Islet precursor cell (in vitro differentiated cells): Measurements from ENCODE around the gene LDHAL6B.

Experiments
- DNase-seq: peaks from one replicate; pipeline ENCODE4 v3.0.0-alpha.2; 2018

The LDHAL6B gene

DNA sequence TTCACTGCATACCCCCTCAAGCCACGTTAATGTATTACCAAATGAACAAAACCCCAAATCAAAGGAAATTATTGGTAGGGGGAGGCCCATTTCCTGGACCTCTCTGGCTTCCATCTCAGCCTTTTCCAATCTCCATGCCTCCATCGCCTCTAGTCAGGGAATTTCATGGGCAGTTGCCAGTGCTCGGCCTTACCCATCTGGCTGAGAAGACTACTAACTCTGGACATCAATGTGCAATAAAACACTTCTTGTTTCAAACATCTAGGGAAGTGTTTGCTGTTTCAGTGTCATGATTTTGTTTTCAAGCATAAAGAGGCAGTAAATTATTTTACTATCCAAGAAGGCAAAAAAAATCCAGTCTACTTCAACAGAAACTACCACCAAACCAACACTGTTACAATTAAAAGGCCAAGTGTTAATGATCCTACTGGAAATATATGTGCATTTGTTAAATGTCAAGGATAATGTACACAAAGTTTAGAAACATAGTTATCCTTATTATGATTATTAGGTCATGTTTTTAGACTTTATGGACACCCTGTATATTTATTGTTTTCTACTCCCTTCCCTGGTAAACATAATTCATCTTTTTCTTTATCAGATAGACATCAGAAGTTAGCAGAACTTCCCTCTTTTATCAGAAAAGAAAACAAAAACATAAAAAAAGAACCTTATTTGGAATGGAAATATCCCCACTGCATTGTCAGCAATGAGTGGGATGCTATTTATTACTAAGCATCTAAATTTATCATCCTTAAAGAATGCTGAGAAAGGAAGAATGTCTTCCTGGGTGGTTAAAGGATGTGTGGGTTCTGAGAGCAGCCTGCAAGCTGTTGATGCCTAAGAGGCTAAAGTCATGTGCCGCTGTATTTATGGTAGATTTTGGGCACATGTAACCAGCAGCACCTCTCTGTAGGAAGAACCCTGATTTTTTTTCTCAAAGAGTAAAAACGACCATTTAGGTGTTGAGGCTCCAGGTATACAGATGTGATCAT, 15.2 kb downstream of the LDHAL6B start:
- DNase-seq = no peak

DNA sequence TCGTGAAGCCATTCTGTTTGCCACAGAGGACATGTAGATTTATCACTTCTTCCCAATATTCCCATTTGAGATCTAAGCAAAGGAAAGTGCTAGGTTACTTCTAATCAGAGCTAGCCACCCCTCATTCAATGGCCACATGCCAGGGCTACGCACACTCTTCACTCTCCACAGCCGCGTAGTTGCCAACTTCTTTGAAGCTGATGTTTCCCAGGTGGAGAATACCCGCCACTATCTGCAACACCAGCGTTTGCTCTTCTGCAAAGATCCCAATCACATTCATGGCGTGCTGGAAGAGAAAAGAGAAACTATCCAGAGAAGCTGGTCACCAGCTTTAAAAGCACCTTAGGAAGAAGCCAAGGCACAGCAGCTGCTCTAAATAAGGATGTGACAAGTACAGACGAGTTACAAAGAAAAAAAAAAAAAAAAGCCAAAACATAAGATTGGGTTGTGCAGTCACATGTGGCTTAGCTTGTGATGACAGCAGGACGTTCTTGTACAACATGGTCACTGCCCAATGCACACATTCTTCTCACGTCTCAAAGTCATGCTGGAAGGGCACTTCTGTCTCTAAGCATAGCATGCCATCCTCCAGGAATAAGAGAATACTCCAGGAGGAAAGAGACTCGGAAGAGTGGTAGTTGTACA, 16.4 kb downstream of the LDHAL6B start:
- no peak for DNase-seq

DNA sequence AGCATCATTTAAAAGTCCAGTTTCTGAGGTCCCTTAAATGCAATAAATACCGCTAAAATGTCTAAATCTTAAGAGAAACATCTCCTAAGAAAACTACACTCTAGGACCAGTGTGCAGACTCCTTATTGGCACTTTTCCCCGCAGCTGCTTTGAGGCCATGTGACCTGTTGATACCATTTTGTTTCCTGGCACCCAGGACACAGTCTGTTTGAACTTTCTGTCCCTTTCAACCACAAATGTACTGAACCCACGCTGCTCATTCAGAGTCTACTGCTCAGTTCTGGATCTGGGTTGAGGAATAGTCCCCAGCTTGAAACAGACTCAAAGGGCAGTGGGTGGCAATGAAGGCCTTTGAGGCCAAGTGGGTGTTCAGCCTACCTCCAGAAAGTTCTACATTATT, 17.1 kb downstream of the LDHAL6B start:
- DNase-seq = no peak

DNA sequence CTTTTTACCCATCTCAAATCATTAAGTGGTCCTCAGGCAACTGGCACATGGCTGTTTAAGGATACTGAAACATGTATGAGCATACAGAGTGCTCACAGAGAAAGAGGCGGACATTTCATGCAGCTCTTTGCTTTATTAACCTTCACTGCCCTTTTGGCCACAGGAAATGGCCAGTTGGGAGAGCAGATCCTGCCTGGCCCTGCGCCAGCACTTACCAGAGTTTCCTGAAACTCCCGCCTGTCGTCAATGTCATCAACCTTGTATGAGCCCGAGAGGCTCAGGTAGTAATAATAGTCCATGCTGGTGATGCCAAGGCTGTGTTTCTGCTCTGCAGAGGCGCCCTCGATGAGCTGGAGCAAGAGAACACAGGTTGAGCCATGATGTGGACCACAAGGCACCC, 17.8 kb downstream of the LDHAL6B start:
- no peak for DNase-seq

DNA sequence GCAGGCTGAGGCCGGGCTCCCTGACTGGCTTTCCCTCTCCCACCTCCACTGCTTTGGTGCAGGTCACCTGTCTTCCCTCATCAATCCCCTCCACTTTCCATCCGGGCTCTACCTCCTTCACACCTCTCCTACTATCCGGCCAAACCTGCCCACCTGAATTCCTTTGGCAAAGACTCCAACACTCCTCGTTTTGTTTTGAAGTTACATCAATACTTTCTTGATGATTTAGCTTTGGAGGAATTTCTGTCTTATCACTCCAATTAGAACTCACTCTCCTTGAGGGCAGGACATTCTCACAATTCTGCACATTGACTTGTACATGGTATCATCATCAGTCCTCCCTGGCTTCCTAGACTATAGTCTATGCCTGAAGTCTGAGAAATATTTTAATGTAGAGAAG, 20.4 kb downstream of the LDHAL6B start:
- DNase-seq = no peak

DNA sequence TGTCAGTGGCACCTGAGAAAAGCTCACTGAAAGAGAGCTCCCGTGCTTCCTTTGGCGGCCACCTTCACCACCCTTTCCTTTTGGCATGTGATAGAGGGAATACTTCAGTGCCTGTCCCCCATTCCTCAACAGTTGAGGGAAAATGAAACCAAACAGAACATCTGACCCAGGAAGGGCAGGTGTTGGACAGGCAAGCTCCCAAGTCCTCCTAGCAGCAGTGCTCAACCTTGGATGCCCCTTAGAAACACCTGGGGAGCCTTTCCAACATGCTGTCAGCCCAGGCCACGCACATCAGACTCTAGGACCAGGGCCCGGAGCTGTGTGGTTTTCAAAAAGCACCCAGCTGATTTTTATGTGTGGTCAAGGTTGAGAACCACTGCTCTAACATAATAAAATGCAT, 22.4 kb downstream of the LDHAL6B start:
- DNase-seq = no peak

DNA sequence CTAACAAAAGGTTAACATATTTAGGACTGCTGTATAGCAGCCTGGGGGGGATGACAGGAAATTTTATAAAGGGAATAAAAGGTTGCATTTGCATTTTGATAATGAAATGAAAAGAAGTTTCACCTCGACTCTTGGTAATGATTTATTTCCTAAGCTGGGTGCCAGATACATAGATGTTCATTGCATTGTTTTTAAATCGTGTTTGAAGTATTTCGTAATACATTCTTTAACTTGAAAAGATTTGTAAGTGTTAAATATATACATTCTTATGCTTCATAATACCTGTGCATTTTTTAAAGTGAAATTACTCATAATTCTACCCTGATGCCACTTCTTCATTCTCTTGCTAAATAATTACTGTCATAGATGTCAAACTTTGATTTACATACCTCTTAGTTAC, 22.8 kb downstream of the LDHAL6B start:
- DNase-seq = no peak

DNA sequence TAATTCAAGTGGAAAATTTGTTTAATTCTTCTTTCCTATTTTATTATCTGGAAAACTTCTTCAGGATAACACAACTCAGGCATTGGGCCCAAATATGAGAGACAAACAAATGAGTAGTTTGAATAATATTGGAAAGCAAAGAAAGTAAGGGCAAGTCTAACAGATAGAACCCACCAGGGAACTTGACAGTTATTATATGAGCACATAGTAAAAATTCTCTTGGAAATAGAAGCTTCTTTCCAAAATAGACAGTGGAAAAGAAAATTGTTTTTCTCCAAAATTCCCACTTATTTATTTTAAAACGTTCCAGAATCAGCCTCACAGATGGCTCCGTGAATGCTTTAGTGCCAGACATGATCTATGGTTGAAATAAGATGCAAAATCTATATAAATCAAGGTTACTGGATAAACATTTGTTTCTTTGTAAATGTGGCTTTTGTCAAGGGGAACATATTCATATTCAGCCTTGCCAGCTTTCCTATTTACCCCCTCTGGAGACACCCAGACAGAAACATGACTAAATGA, 23.9 kb downstream of the LDHAL6B start:
- no peak for DNase-seq

DNA sequence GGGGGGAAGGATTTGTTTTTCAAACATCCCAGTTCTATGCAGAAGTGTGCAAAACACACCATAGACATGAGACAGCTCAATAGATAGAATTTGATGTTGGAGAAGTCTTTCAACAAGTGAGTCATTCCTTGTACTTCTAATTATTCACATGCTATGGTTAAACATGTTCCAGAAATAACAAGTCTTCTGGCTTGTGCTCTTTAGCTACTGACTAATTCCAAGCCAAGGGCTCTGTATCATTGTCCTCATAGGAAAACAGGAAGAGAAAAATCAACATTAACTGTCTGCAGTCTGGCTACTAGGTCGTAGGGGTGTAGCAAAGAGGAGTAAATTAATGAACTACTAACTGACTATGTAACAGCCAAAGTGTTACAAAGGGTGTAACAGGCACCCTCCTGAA, 25.8 kb downstream of the LDHAL6B start:
- DNase-seq = no peak

DNA sequence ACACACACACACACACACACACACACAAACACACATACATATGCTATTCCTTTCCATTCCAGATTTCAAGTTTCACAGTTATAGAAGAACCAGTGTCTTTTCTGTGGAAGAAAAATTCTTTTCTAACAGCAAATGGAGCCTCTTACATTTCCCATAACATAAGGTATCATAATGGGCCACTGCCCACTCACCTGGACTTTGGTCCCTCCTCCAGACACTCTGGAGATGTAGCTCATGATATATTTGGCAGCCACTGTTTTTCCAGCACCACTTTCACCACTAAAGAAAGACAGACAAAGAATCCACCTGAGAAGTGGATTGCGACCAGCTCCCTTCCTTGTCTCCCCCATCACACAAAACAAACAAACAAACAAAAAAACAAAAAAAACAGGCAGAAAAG, 29.8 kb downstream of the LDHAL6B start:
- DNase-seq = no peak

DNA sequence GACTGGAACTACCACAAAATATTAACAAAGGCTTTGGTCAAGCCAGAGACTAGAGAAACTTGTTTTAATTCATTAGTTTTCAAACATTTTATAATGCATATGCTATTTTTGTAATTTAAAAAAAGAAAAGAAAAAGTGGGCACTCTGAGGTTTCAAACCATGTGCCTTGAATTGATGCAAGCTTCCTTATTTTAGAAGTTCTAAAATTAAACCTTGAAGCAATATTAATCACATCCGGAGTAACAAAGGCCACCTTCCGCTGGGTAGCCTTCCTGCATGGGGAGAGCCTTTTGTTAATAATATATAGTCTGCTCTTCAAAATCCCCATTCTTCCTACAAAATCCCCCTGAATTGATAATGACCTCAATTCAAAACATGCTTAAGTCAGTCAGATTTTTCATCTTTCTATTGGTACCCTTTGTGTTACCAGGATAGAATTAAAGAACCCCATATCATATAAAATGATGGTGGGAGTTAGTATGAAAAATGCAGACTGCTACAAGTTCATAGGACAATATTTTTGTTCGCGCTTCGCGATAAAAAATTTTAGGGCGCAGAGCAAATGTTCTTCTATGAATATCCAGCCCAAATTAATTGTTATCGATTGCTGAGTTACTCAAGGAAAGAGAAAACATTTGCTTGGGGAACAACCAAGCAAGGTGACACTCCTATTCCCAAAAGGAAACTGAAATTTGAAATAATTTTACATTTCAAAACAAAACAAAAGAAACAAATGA, 30.6 kb downstream of the LDHAL6B start:
- no peak for DNase-seq

DNA sequence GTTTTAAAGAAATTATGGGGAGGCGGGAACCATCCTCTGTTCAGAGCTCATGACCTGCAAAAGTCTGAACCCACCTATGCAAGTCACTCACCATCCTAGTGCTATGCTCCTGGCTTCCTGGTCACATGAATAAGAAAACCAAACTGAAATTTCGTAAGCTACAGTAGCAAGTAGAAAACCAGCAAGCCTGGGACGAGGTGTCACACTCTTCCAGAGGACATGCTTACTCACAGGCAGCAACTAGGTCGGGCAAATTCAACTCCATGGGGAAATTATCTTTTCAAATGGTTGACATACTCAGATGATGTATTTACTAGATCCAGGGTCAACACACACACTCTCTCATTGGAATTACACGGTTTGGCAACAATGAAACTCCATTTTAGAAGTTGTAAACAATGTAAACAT, 31.3 kb downstream of the LDHAL6B start:
- DNase-seq = no peak

DNA sequence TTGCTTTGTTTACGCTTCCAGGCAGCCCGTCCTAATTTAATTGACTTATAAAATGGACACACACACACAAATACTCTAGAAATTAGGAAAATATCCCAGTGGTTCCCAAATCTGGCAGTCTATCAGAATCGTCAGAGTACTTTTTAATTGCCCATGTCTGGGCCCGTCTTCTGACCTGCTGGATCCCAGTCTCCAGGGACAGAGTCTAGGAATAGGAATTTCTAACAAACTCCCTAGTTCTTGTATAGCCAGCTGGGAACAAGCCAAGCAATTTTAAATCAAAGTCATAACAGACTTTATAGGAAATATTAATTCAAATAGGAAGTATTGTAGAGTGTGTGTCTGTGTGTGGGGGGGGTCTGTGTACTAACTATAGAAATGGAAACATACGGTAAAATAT, 33.4 kb downstream of the LDHAL6B start:
- DNase-seq = no peak

DNA sequence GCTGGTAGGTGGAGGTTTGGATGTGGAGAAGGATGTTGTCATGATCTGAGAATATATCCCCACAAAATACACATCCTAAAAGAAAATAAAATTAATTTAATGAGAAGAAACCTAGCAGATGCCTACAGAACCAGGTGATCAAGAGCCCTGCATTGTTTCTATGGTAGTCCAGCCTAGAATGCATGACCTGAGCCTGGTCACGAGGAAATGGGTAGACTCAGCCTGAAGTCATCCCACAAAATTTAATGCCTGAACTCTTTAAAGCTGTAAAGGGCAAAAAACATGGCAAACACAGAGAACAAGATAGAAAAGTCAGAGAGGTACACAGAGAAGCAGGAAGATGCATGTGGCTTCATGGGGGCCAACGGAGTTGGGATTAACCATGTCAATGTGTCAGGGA, 36.0 kb downstream of the LDHAL6B start:
- DNase-seq = no peak

DNA sequence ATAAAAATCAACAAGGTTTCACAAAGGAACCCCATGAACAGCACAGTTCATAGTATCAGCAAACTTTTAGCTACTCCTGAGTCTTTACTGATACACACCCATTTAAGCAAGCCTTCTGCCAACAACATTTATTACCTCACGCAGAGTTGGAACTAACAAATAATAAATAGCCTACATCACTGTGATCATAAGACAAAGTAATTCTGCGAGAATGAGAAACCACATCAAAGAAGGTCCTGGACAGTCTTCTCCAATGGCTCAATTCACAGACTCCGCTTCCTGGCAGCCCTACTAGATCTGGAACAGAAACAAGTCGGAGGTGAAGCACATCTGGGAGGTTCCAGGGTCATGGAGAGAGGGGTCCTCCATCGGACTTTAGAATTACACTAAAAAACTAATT, 37.0 kb downstream of the LDHAL6B start:
- no peak for DNase-seq

DNA sequence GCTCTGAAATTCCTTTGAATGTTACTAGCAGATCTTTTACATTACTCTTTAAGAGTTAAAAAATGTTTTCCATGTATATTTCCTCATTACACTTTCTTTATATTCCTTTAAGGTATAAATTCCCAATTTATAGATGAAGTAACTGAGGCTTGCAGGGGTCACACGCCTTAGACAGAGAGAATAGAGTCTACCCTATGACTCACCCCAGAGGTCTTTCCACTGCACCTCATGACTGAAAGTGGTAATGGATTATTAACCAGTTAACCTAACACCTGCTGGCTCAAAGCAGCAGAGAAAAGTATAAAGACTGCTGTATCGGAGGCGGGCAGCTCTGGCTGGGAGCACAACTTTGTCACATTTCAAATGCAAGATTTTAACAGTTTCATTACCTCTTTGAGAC, 37.7 kb downstream of the LDHAL6B start:
- no peak for DNase-seq

DNA sequence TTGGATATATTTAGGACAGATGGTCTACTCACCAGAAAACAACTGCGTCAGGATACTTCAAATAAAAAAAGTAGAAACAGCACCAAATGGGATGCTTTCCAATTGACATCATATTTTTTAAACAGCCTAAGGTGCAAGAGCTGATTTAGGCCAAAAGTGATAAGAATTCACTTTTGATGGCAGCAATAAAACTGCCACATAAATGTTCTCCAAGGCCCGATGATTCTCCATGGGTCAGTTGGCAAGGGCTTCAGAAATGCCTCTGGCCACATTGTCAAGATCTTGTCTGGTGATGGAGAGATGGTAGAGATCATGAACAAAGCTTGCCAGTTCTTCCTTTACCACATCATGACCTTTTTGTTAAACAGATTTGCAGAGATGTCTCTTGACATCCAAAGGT, 38.9 kb downstream of the LDHAL6B start:
- no peak for DNase-seq

DNA sequence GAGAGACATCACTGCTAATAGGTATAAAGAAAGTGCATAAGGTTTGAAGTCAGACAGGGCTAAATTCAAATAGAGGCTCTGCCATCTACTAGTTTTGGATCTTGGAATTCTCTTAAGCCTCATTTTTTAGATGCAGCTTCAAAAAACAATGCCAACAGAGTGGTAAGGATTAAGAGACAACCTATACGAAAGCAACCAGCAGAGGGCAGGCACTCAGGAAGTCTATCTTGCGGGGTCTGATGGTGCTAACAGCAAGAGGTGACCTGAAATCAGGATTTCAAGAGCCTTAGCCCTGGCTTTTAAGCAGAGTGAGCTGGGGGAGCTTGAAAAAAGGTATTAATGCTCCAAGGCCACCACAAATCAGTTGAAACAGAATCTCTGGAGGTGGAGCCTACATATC, 40.7 kb downstream of the LDHAL6B start:
- DNase-seq = peak; percentile 79

DNA sequence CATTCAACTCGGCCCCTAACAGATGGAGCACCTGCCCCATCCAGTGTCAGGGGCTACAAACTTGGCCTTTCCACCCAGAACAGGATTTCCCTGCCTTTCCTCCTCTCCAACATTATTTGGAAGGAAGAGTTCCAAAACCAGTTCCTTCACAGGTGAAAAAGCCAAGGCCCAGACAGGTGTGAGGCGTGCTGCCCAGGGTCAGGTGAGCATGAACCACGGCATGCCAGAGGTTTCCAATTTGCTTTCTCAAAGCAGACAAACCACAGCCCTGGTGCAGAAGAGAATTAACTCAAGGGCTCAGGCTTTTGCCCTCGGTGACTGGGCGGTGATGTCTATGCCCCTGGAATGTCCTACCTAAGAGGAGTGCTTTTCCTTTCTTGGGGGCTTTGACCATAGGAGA, 43.2 kb downstream of the LDHAL6B start:
- peak; percentile 72 for DNase-seq

DNA sequence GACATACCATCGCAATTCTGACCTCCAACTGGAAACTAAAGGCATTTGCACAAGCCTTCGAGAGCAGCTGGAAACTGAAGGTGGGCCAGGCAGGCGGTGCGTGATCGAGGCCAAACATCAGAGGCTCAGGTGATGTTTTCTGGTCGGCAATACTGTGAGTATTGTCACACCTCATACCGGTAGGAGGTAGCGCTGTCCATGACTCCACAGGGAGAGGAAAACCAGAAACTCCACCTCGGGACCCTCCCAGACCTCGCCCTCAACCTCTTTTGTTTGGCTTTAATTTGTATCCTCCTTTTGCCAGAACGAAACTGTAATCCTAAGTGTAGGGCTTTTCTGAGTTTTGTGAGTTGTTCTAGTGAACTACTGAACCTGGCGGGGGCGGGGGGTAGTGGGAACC, 43.6 kb downstream of the LDHAL6B start:
- no peak for DNase-seq

DNA sequence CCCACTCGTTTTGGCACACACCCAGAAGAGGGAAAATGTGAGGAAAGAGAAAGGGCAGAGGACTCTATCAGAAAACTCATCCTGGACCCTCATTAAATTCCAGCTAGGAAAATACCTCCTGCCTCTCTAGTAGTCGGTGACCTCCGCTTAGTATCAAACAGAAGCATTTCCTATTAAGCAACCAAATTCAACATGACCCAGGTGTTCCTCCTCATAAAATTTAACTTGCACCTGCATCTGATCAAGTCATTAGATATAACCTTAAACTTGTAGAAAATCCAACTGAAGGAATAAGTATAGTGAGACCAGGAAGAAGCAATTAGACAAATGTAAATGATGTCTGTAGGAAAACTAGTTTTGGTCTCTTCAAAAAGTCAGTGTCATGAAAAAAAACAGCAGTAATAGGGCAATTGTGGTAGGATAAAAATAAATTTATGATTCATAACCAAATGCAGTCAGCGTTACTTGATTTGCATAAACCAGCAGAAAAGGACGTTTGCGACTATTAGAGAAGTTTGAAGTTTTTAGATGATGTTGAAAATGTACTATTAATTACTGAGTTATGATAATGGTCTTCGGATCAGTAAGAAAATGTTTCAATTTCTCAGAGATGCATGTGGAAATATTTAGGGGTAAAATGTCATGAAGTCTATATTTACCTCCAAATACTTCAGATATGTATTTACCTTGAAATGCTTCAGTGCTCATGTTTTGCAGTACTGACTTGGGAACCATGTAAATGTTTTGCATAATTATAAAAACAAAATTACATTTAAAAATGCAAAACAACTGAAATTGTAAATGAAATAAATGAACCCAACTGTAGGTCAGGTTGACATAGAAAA, 44.6 kb downstream of the LDHAL6B start:
- no peak for DNase-seq

DNA sequence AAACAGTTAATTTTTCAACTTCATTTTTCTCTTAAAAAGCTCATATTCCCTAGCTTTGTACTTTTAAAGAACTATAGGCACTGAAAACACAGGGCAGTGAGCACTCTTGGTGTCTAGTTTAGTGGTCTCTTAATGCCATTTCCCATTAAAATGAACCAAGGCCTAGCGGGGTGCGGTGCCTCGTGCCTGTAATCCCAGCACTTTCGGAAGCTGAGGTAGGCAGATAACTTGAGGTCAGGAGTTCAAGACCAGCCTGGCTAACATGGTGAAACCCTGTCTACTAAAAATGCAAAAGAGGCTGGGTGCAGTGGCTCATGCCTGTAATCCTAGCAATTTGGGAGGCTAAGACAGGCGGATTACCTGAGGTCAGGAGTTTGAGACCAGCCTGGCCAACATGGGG, 45.5 kb downstream of the LDHAL6B start:
- DNase-seq = no peak
